Testis (tissue), 3 donors: ENCODE results near the gene DOK5. TPM values are rescaled to one million over a fixed set of nuclear protein-coding genes. Genes with fewer than 3 reads are reported as not detected.
"Not testable (repeated sequence)": the region's sequence is repeated elsewhere in the genome, so short reads cannot be mapped to it uniquely, and the experiment has no call there.

ENCODE experiments used
- DNase-seq: peaks from one replicate; pipeline ENCODE4 v3.0.0-alpha.2; 2019
- H3K27ac ChIP-seq, 2 donors: fragments of 200-600 bp; sonication (generic); one replicate each; pipeline ENCODE4 v1.5.1; 2019
- H3K27me3 ChIP-seq: fragments of 200-600 bp; sonication (generic); one replicate; pipeline ENCODE4 v1.5.1; 2019
- H3K36me3 ChIP-seq: fragments of 200-600 bp; sonication (generic); one replicate; pipeline ENCODE4 v1.5.1; 2017; ENCODE audit warnings: low read depth; ENCODE audit errors: missing control alignments
- H3K4me1 ChIP-seq: fragments of 200-600 bp; sonication (generic); one replicate; pipeline ENCODE4 v1.5.1; 2019
- H3K4me3 ChIP-seq, 2 donors: fragments of 200-600 bp; sonication (generic); one replicate each; pipeline ENCODE4 v1.5.1; 2017 to 2019
- H3K9me3 ChIP-seq: fragments of 200-600 bp; sonication (generic); one replicate; pipeline ENCODE4 v1.5.1; 2017
- POLR2A ChIP-seq: fragments of 450-650 bp; IDR thresholded peaks from one replicate; pipeline ENCODE4 v1.6.1; 2017; ENCODE audit warnings: antibody characterized with exemption, mild to moderate bottlenecking, moderate library complexity
- WGBS, 2 donors: methylation state at CpG; one replicate each; pipeline ENCODE4 v1.1.5; 2018; 5-methylcytosine and 5-hydroxymethylcytosine counted together
- intact Hi-C: fragments of 100-400 bp; cut with DNase I; formaldehyde crosslinking; loops from one replicate; pipeline ENCODE4 v1.15.1; 2023; ENCODE audit warnings: low total_unique reads
- polyA plus RNA-seq: library from polyadenylated mRNA; stranded (reverse); fragments of 350-450 nt; fragmentation: Illumina TruSeq; extraction: RNeasy Lipid Tissue Mini Kit (QIAGEN cat#74804); gene quantifications from one replicate; pipeline ENCODE4 v1.2.3, GENCODE V29; 2014; ENCODE audit warnings: low read depth, low replicate concordance; ENCODE audit not compliant: insufficient read depth
- total RNA-seq, 2 donors: library from RNA; depleted of rRNA; stranded (reverse); fragments of >200 nt; gene quantifications; one replicate each; pipeline ENCODE4 v1.2.3, GENCODE V29; 2016
- TF ChIP-seq, protein P1 (sequence below), 3 experiments: fragments of 450-650 bp in 2 of 3; fragments of 200-600 bp in 1 of 3; sonication (generic) in 1 of 3; IDR thresholded peaks; one replicate each; pipeline ENCODE4 v1.5.1; 2016 to 2019; ENCODE audit warnings: antibody characterized with exemption in 3 of 3, mild to moderate bottlenecking in 2 of 3, moderate library complexity in 1 of 3

DOK5 gene
- total and polyA plus RNA-seq, 3 donors from 2014 or later: 1.0 to 3.1 (median 1.7) TPM

DNA sequence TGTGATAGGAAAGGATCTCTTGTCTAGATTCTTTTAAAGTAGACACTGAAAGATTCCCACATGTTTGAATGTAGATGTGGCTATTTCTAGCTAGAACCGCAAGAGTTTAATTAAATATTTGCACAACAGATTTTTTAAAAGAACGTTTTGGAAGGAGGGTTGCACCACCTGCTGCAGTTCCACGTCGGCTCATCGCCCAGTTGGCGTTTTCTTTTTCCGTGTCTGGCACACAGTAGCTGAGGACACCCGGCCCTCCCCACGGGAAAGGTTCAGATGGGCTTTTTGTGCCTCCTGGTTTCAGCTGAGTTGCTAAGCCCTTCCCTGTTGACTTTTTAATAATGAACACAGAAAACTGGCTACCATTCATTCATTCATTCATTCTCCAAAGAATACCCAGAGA, 41.8 kb upstream of the DOK5 start:
- DNase-seq: no peak
- 77 to 80% methylated on average over 9 of the region's 9 CpGs for WGBS, 2 donors
- TF ChIP-seq POLR2A: no peak
- TF ChIP-seq, protein P1, sequence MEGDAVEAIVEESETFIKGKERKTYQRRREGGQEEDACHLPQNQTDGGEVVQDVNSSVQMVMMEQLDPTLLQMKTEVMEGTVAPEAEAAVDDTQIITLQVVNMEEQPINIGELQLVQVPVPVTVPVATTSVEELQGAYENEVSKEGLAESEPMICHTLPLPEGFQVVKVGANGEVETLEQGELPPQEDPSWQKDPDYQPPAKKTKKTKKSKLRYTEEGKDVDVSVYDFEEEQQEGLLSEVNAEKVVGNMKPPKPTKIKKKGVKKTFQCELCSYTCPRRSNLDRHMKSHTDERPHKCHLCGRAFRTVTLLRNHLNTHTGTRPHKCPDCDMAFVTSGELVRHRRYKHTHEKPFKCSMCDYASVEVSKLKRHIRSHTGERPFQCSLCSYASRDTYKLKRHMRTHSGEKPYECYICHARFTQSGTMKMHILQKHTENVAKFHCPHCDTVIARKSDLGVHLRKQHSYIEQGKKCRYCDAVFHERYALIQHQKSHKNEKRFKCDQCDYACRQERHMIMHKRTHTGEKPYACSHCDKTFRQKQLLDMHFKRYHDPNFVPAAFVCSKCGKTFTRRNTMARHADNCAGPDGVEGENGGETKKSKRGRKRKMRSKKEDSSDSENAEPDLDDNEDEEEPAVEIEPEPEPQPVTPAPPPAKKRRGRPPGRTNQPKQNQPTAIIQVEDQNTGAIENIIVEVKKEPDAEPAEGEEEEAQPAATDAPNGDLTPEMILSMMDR (IDR thresholded peaks at IDR 0.05): no peak

DNA sequence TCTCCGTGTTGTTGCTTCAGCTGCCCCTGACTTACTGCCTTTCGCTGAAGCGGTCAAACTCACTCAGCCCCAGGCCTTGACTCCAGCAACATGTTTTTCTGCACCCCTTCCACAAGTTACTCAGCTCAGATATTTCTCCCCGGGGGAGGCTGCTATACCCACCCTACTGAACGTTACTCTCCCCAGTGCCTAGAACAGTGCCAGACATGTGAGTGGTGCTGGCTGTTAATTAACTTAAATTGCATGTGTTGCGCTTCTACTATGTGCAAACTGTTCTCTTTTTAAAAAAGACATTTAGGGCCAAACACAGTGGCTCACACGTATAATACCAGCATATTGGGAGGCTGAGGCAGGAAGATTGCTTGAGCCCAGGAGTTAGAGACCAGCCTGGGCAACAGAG, 41.2 kb upstream of the DOK5 start:
- Histone ChIP-seq H3K4me3 (no peak overlapping the region), H3K36me3 (no peaks in the 10 kb centered on the region), H3K4me1 (no peaks in the 10 kb centered on the region), H3K27me3 (no peaks in the 10 kb centered on the region), H3K27ac (no peak overlapping the region), H3K9me3 (no peaks in the 10 kb centered on the region)
- 87 to 89% methylated on average over 7 of the region's 7 CpGs for WGBS, 2 donors
- intact Hi-C loops: no loop called here
- TF ChIP-seq, protein P1 (IDR thresholded peaks at IDR 0.05): no peak
- TF ChIP-seq POLR2A: no peak
- DNase-seq: no peak

More for the DNA sequence above, 41.8 kb upstream of the DOK5 start:
- Histone ChIP-seq H3K27me3 (no peaks in the 10 kb centered on the region), H3K9me3 (no peaks in the 10 kb centered on the region), H3K4me3 (no peak overlapping the region), H3K4me1 (no peaks in the 10 kb centered on the region), H3K27ac (no peak overlapping the region), H3K36me3 (no peaks in the 10 kb centered on the region)
- intact Hi-C loops: no loop called here

DNA sequence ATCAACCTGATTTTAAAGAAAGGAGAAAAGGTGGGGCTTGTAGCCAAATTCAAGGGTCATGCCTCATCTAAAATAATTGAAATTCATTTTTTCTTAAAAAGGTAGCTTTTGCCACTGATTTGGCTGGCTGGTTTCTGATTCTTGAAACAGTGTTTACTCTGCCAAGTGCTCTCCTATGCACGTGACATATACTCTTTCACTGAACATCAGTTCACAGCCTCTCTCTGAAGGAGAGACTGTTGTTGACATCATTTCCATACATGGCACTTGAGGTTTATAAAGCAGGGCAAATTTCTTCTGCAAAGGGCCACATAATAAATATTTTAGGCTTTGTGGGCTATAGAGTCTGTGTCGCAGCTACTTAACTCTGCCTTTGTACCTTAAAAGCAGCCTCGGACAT, 40.4 kb upstream of the DOK5 start:
- no peak for DNase-seq
- no peaks in the 10 kb centered on the region for H3K4me1 ChIP-seq
- H3K27ac ChIP-seq: no peak overlapping the region
- no peak for TF ChIP-seq POLR2A
- TF ChIP-seq, protein P1 (IDR thresholded peaks at IDR 0.05): no peak
- no peak overlapping the region for H3K4me3 ChIP-seq
- no peaks in the 10 kb centered on the region for H3K9me3 ChIP-seq
- WGBS, 2 donors: 83 to 91% methylated on average over 3 of the region's 3 CpGs
- no peaks in the 10 kb centered on the region for H3K27me3 ChIP-seq
- no peaks in the 10 kb centered on the region for H3K36me3 ChIP-seq
- intact Hi-C loops: no loop called here

DNA sequence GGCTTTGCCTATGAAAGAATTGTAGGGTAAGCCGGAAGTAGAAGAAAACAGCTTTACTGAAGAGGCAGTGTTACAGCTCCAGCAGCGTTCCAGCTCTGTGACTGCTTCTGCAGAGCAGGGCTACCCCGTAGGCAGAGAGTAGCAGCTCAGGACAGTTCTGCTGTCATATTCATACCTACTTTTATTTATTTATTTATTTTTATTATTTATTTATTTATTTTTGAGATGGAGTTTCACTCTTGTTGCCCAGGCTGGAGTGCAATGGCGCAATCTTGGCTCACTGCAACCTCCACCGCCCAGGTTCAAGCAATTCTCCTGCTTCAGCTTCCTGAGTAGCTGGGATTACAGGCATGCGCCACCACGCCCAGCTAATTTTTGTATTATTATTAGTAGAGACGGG, 39.0 kb upstream of the DOK5 start:
- H3K27ac ChIP-seq, H3K27me3 ChIP-seq, H3K36me3 ChIP-seq, H3K9me3 ChIP-seq, intact Hi-C loops, H3K4me3 ChIP-seq, H3K4me1 ChIP-seq, DNase-seq: not testable (repeated sequence)
- WGBS, 2 donors: 85 to 94% methylated on average over 8 of the region's 8 CpGs

DNA sequence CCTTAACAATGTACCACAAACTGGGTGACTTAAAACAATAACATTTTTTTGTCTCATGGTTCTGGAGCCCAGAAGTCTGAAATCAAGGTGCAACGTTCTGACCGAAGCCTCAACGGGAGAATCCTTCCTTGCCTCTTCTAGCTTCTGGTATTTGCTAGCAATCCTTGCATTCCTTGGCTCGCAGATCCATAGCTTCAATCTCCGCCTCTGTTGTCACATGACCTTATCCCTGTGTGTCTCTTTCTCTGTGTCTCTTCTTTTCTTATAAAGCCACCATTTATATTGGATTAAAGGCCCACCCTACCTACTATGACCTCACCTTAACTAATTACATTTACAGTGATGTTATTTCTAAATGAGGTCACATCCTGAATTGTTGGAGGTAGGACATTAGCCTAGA, 37.2 kb upstream of the DOK5 start:
- H3K4me1 ChIP-seq: no peaks in the 10 kb centered on the region
- H3K9me3 ChIP-seq: no peaks in the 10 kb centered on the region
- no peak for DNase-seq
- TF ChIP-seq, protein P1 (IDR thresholded peaks at IDR 0.05): no peak
- no peak for TF ChIP-seq POLR2A
- no peak overlapping the region for H3K4me3 ChIP-seq
- intact Hi-C loops: no loop called here
- 83 to 86% methylated on average over 5 of the region's 5 CpGs for WGBS, 2 donors
- H3K36me3 ChIP-seq: no peaks in the 10 kb centered on the region
- no peaks in the 10 kb centered on the region for H3K27me3 ChIP-seq
- H3K27ac ChIP-seq: no peak overlapping the region
